ENCODE data around the gene ZDHHC22.

The ZDHHC22 gene

GRCh38 chr14:77100961-77101360 lies 40.6 kb downstream of the ZDHHC22 start:
- no peak for DNase-seq
- Histone ChIP-seq H3K9me3 (no peaks in the 10 kb centered on the region), H3K4me3 (peak overlapping the region in 1 of 2 donors; percentile 1), H3K4me1 (peaks cover 4 to 81% (median 72%) of the 10 kb centered on the region in 4 donors), H3K36me3 (peaks cover 0 to 5% (median 3%) of the 10 kb centered on the region in 3 donors), H3K27ac (peak overlapping the region; percentile 96 to 98), H3K27me3 (no peaks in the 10 kb centered on the region)
- TF ChIP-seq CTCF (IDR thresholded peaks at IDR 0.05), result no peak
- intact Hi-C loops (cut with DNase I; ENCODE audit: low total_unique reads), result no loop called here

- intact Hi-C loops (cut with DNase I; ENCODE audit: low total_unique reads), result no loop called here
- no peak for TF ChIP-seq CTCF (IDR thresholded peaks at IDR 0.05)
- Histone ChIP-seq H3K4me3 (peak overlapping the region; percentile 66 to 93), H3K27ac (peak overlapping the region; percentile 96 to 98), H3K27me3 (no peaks in the 10 kb centered on the region), H3K36me3 (no peaks in the 10 kb centered on the region), H3K9me3 (no peaks in the 10 kb centered on the region), H3K4me1 (peaks cover 4 to 68% (median 60%) of the 10 kb centered on the region in 4 donors)
- DNase-seq, result no peak
Observed at GRCh38 chr14:77099425-77100167, 42.0 kb downstream of the ZDHHC22 start.

- TF ChIP-seq CTCF (IDR thresholded peaks at IDR 0.05), result no peak
- H3K27me3 ChIP-seq, result no peaks in the 10 kb centered on the region
- intact Hi-C loops (cut with DNase I; ENCODE audit: low total_unique reads), result no loop called here
- H3K36me3 ChIP-seq, result no peaks in the 10 kb centered on the region
- peaks cover 4 to 59% (median 51%) of the 10 kb centered on the region in 4 donors for H3K4me1 ChIP-seq
- peak overlapping the region; percentile 66 to 93 for H3K4me3 ChIP-seq
- DNase-seq, result peak; percentile 78 to 93
- H3K27ac ChIP-seq, result peak overlapping the region; percentile 96 to 98
- H3K9me3 ChIP-seq, result no peaks in the 10 kb centered on the region
Observed at GRCh38 chr14:77098529-77099353, 42.9 kb downstream of the ZDHHC22 start.

- H3K4me3 ChIP-seq, result peak within 1 kb of the TSS; percentile 66 to 93
- TF ChIP-seq CTCF (IDR thresholded peaks at IDR 0.05), result peak in 1 of 2 experiments; percentile 41
- no peaks in the 10 kb centered on the region for H3K36me3 ChIP-seq
- peak within 1 kb of the TSS; percentile 96 to 98 for H3K27ac ChIP-seq
- H3K4me1 ChIP-seq, result peaks cover 4 to 51% (median 44%) of the 10 kb centered on the region in 4 donors
- intact Hi-C loops (cut with DNase I; ENCODE audit: low total_unique reads), result no loop called here
- no peaks in the 10 kb centered on the region for H3K9me3 ChIP-seq
- H3K27me3 ChIP-seq, result no peaks in the 10 kb centered on the region
- peak; percentile 100 for DNase-seq
Observed at GRCh38 chr14:77097700-77098528, 43.7 kb downstream of the ZDHHC22 start, which contains the start of gene CIPC. Gene CIPC, plus strand, starts transcription at chr14:77098258. Its CDS starts 7,451 bp downstream, at chr14:77105709.
